ENCODE results near the gene KRTAP16-1. TPM values are rescaled to one million over a fixed set of nuclear protein-coding genes. Genes with fewer than 3 reads are reported as not detected.

Gene KRTAP16-1
- total RNA-seq, 1 donor from 2014 or later, result not detected

GRCh38 chr17:41298458-41299135 is 10.5 kb downstream of the KRTAP16-1 start:
- Mint-ChIP-seq H3K4me3 (ENCODE audit: unreplicated experiment) (no peak overlapping the region), H3K9me3 (ENCODE audit: unreplicated experiment) (no peaks in the 10 kb centered on the region), H3K27ac (ENCODE audit: unreplicated experiment) (no peak overlapping the region), H3K36me3 (ENCODE audit: unreplicated experiment) (no peaks in the 10 kb centered on the region), H3K4me1 (ENCODE audit: unreplicated experiment) (no peaks in the 10 kb centered on the region), H3K27me3 (ENCODE audit: unreplicated experiment) (no peaks in the 10 kb centered on the region)
- no peak for DNase-seq (ENCODE audit: extremely low spot score, unreplicated experiment)
- TF ChIP-seq, protein P1, sequence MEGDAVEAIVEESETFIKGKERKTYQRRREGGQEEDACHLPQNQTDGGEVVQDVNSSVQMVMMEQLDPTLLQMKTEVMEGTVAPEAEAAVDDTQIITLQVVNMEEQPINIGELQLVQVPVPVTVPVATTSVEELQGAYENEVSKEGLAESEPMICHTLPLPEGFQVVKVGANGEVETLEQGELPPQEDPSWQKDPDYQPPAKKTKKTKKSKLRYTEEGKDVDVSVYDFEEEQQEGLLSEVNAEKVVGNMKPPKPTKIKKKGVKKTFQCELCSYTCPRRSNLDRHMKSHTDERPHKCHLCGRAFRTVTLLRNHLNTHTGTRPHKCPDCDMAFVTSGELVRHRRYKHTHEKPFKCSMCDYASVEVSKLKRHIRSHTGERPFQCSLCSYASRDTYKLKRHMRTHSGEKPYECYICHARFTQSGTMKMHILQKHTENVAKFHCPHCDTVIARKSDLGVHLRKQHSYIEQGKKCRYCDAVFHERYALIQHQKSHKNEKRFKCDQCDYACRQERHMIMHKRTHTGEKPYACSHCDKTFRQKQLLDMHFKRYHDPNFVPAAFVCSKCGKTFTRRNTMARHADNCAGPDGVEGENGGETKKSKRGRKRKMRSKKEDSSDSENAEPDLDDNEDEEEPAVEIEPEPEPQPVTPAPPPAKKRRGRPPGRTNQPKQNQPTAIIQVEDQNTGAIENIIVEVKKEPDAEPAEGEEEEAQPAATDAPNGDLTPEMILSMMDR (IDR thresholded peaks at IDR 0.05), result no peak

DNA sequence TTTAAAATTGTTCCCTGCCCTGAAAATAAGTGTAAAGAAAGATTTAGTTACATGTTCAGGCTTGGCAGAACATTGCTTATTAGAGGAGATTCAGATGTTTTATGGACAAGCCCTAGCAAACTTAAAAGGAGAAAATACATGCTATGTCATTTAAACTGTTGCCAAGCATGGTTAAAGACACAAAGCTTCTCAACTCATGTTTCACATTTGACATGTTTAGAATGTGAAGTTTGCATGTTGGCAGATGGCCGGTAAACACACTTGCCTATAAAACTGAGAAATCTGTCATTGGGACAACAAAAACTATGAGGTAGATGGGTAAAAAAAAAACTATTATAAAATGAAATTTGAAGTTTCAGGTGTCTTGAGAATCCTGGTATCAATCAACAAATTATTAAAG is 12.3 kb downstream of the KRTAP16-1 start:
- TF ChIP-seq, protein P1 (IDR thresholded peaks at IDR 0.05), result no peak
- Mint-ChIP-seq H3K27me3 (ENCODE audit: unreplicated experiment) (no peaks in the 10 kb centered on the region), H3K27ac (ENCODE audit: unreplicated experiment) (no peak overlapping the region), H3K36me3 (ENCODE audit: unreplicated experiment) (no peaks in the 10 kb centered on the region), H3K4me1 (ENCODE audit: unreplicated experiment) (no peaks in the 10 kb centered on the region), H3K9me3 (ENCODE audit: unreplicated experiment) (no peaks in the 10 kb centered on the region), H3K4me3 (ENCODE audit: unreplicated experiment) (no peak overlapping the region)
- DNase-seq (ENCODE audit: extremely low spot score, unreplicated experiment), result no peak

- TF ChIP-seq, protein P1 (IDR thresholded peaks at IDR 0.05), result no peak
- H3K27me3 Mint-ChIP-seq (ENCODE audit: unreplicated experiment), result no peaks in the 10 kb centered on the region
- DNase-seq (ENCODE audit: extremely low spot score, unreplicated experiment), result no peak
- H3K4me3 Mint-ChIP-seq (ENCODE audit: unreplicated experiment), result no peak overlapping the region
- H3K27ac Mint-ChIP-seq (ENCODE audit: unreplicated experiment), result no peak overlapping the region
- no peaks in the 10 kb centered on the region for H3K9me3 Mint-ChIP-seq (ENCODE audit: unreplicated experiment)
- no peaks in the 10 kb centered on the region for H3K36me3 Mint-ChIP-seq (ENCODE audit: unreplicated experiment)
- no peaks in the 10 kb centered on the region for H3K4me1 Mint-ChIP-seq (ENCODE audit: unreplicated experiment)
Measured at GRCh38 chr17:41294016-41294415, 15.1 kb downstream of the KRTAP16-1 start.

DNA sequence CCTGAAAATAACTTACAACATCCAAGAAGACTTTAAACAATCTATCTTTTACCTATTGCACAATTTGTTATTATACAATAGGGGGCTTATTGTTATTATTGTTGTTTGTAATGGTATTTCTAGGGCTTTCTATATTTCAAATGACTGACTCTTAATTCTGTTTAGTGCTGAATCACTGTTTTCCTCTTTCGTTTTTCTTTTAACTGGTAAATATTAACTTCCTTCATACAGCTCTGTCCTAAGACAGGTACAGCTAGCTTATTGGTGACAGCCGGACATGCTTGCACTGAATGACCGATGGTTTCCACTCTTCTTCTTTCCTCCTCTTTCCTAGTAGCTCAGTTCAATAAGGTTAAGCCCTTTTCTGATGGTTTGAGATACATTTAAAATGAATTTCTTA is 22.1 kb downstream of the KRTAP16-1 start:
- Mint-ChIP-seq H3K9me3 (ENCODE audit: unreplicated experiment) (no peaks in the 10 kb centered on the region), H3K27me3 (ENCODE audit: unreplicated experiment) (no peaks in the 10 kb centered on the region), H3K4me1 (ENCODE audit: unreplicated experiment) (peaks cover 15% of the 10 kb centered on the region), H3K36me3 (ENCODE audit: unreplicated experiment) (no peaks in the 10 kb centered on the region), H3K27ac (ENCODE audit: unreplicated experiment) (no peak overlapping the region), H3K4me3 (ENCODE audit: unreplicated experiment) (no peak overlapping the region)
- no peak for DNase-seq (ENCODE audit: extremely low spot score, unreplicated experiment)
- TF ChIP-seq, protein P1 (IDR thresholded peaks at IDR 0.05), result no peak

DNA sequence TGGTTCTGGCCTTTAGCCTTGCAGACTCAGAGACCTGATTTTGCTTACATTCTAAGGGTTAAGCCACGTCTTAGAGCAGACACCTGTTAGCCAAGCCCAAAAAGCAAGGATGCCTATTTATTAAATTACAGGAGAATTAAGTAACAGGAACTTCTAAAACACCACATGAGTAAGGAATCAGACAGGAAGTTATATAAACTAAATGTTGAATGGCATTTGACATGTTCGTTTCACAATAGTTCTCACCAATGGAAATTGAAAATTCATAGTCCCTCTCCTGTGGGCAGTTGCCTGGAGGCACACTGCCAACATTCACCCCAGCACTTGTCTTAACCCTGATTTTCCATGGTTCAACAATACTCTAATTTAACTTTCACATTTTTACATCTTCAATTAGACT is 24.6 kb downstream of the KRTAP16-1 start:
- H3K4me1 Mint-ChIP-seq (ENCODE audit: unreplicated experiment), result peaks cover 15% of the 10 kb centered on the region
- TF ChIP-seq, protein P1 (IDR thresholded peaks at IDR 0.05), result no peak
- peaks cover 4% of the 10 kb centered on the region for H3K9me3 Mint-ChIP-seq (ENCODE audit: unreplicated experiment)
- H3K27ac Mint-ChIP-seq (ENCODE audit: unreplicated experiment), result no peak overlapping the region
- no peak overlapping the region for H3K4me3 Mint-ChIP-seq (ENCODE audit: unreplicated experiment)
- no peaks in the 10 kb centered on the region for H3K36me3 Mint-ChIP-seq (ENCODE audit: unreplicated experiment)
- no peaks in the 10 kb centered on the region for H3K27me3 Mint-ChIP-seq (ENCODE audit: unreplicated experiment)
- DNase-seq (ENCODE audit: extremely low spot score, unreplicated experiment), result no peak

All from osteocyte (in vitro differentiated cells).